SK-N-SH treated with all-trans-retinoic acid at 6 μM for 48 hours (cell line): ENCODE data around the gene HMGB2.

Experiments
- ATAC-seq: fragments of 200-7000 bp; cut with Tn5 transposase; 3 replicates; pipeline ENCODE4 v1.9.1; 2020; ENCODE audit warnings: mild to moderate bottlenecking, moderate library complexity
- BACH2 ChIP-seq: fragments of 250-450 bp; sonication (Bioruptor Pico); IDR thresholded peaks from 2 replicates; pipeline ENCODE4 v1.9.0; 2021; ENCODE audit warnings: mild to moderate bottlenecking, borderline replicate concordance
- CSDC2 ChIP-seq: fragments of 250-450 bp; sonication (Bioruptor Pico); IDR thresholded peaks from 2 replicates; pipeline ENCODE4 v1.5.0; 2020; ENCODE audit warnings: mild to moderate bottlenecking, moderate library complexity
- ESRRG ChIP-seq: fragments of 250-450 bp; sonication (Bioruptor Pico); IDR thresholded peaks from 2 replicates; pipeline ENCODE4 v1.6.1; 2021; ENCODE audit warnings: mild to moderate bottlenecking
- GLIS3 ChIP-seq: fragments of 250-450 bp; sonication (Bioruptor Pico); IDR thresholded peaks from 2 replicates; pipeline ENCODE4 v1.5.0; 2020; ENCODE audit warnings: mild to moderate bottlenecking, moderate library complexity
- OSR1 ChIP-seq: fragments of 250-450 bp; sonication (Bioruptor Pico); IDR thresholded peaks from 2 replicates; pipeline ENCODE4 v1.8.0; 2022; ENCODE audit warnings: moderate library complexity, mild to moderate bottlenecking, inconsistent platforms
- POU6F1 ChIP-seq: fragments of 250-450 bp; sonication (Bioruptor Pico); IDR thresholded peaks from 2 replicates; pipeline ENCODE4 v1.8.0; 2021; ENCODE audit warnings: low read depth, mild to moderate bottlenecking, moderate library complexity, borderline replicate concordance
- PPARA ChIP-seq: fragments of 250-450 bp; sonication (Bioruptor Pico); IDR thresholded peaks from 2 replicates; pipeline ENCODE4 v1.5.0; 2020; ENCODE audit warnings: mild to moderate bottlenecking, borderline replicate concordance
- SNAI2 ChIP-seq: fragments of 250-450 bp; sonication (Bioruptor Pico); IDR thresholded peaks from 2 replicates; pipeline ENCODE4 v1.5.0; 2020; ENCODE audit warnings: mild to moderate bottlenecking, moderate library complexity
- TCF4 ChIP-seq: fragments of 250-450 bp; sonication (Bioruptor Pico); IDR thresholded peaks from 2 replicates; pipeline ENCODE4 v1.8.0; 2021; ENCODE audit warnings: mild to moderate bottlenecking, moderate library complexity, borderline replicate concordance
- TOX ChIP-seq: fragments of 250-450 bp; sonication (Bioruptor Pico); IDR thresholded peaks from 2 replicates; pipeline ENCODE4 v1.8.0; 2021; ENCODE audit warnings: mild to moderate bottlenecking, moderate library complexity, borderline replicate concordance
- ZC3H10 ChIP-seq: fragments of 250-450 bp; sonication (Bioruptor Pico); IDR thresholded peaks from 2 replicates; pipeline ENCODE4 v1.5.1; 2021; ENCODE audit warnings: mild to moderate bottlenecking, moderate library complexity
- ZFP3 ChIP-seq: fragments of 250-450 bp; sonication (Bioruptor Pico); IDR thresholded peaks from 2 replicates; pipeline ENCODE4 v1.5.0; 2020; ENCODE audit warnings: mild to moderate bottlenecking, moderate library complexity
- ZNF565 ChIP-seq: fragments of 450-650 bp; formaldehyde crosslinking; conservative IDR thresholded peaks from 2 replicates; pipeline ENCODE4 v1.5.0; 2020; ENCODE audit warnings: low read depth, mild to moderate bottlenecking, moderate library complexity
- ZNF70 ChIP-seq: fragments of 450-650 bp; formaldehyde crosslinking; IDR thresholded peaks from 2 replicates; pipeline ENCODE4 v1.5.0; 2020; ENCODE audit warnings: mild to moderate bottlenecking, moderate library complexity
- ZNF8 ChIP-seq: fragments of 450-650 bp; formaldehyde crosslinking; IDR thresholded peaks from 2 replicates; pipeline ENCODE4 v1.5.0; 2020; ENCODE audit warnings: mild to moderate bottlenecking, moderate library complexity
- TF ChIP-seq, protein P1 (sequence below): fragments of 250-450 bp; sonication (Bioruptor Pico); IDR thresholded peaks from 2 replicates; pipeline ENCODE4 v1.8.0; 2020; ENCODE audit warnings: mild to moderate bottlenecking, moderate library complexity, borderline replicate concordance
- TF ChIP-seq, protein P2 (sequence below): fragments of 250-450 bp; sonication (Bioruptor Pico); IDR thresholded peaks from 2 replicates; pipeline ENCODE4 v1.5.0; 2020; ENCODE audit warnings: mild to moderate bottlenecking, moderate library complexity
- TF ChIP-seq, protein P3 (sequence below): fragments of 250-450 bp; sonication (Bioruptor Pico); IDR thresholded peaks from 2 replicates; pipeline ENCODE4 v1.5.1; 2020; ENCODE audit warnings: low read depth, mild to moderate bottlenecking, moderate library complexity
- TF ChIP-seq, protein P4 (sequence below): fragments of 250-450 bp; sonication (Bioruptor Pico); IDR thresholded peaks from 2 replicates; pipeline ENCODE4 v1.5.1; 2021; ENCODE audit warnings: mild to moderate bottlenecking, moderate library complexity

Gene HMGB2

DNA sequence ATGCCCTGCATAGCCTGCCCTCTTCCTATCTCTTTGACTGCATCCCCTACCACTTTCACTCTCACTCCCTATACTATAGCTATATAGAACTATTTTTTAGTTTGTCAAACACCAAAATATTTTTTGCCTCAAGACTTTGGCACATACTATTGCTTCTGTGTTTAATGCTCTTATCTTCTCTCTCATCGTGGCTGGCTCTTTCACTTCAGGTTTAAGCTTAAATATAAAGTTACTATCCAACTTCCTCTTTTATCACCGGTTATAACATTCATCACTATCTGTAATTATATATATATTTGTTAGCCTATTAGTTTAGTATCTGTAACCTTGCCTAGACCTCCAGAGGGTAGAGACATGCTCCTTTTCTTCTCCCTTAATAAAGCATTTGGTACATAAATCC, 11.5 kb upstream of the HMGB2 start:
- no peak for ATAC-seq
- no peak for TF ChIP-seq CSDC2 (CRISPR knock-in tag)
- no peak for TF ChIP-seq POU6F1
- TF ChIP-seq ESRRG, result no peak
- no peak for TF ChIP-seq SNAI2 (CRISPR knock-in tag)
- no peak for TF ChIP-seq ZFP3 (CRISPR knock-in tag)
- no peak for TF ChIP-seq TOX (CRISPR knock-in tag)
- TF ChIP-seq, protein P1, sequence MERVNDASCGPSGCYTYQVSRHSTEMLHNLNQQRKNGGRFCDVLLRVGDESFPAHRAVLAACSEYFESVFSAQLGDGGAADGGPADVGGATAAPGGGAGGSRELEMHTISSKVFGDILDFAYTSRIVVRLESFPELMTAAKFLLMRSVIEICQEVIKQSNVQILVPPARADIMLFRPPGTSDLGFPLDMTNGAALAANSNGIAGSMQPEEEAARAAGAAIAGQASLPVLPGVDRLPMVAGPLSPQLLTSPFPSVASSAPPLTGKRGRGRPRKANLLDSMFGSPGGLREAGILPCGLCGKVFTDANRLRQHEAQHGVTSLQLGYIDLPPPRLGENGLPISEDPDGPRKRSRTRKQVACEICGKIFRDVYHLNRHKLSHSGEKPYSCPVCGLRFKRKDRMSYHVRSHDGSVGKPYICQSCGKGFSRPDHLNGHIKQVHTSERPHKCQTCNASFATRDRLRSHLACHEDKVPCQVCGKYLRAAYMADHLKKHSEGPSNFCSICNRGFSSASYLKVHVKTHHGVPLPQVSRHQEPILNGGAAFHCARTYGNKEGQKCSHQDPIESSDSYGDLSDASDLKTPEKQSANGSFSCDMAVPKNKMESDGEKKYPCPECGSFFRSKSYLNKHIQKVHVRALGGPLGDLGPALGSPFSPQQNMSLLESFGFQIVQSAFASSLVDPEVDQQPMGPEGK (CRISPR knock-in tag), result no peak
- no peak for TF ChIP-seq PPARA (CRISPR knock-in tag)

DNA sequence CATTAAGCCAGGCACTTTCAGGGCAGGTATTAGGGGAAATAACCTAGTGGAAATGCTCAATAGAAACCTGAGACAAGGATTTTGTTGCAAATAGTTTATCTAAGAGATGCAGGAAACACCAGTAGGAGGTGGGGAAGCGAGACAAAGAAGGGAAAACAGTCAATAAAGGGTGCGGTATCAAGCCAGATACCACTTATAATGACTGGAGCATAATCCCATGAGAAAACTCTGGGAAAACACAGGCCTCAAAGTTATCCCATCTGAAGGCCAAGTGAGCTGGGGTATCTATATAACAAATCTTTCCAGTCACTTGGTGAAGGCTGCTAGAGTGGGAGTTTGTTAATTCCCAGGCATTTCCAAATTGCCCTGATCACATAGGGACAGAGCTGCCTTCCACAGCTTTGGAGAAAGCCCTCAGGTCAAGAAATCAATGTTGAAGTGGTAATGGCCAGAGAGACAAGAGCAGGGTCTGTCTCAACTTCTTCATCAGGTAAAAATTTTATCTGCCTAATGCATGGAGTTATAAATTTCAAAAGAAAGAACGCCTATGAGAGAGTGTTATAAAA, 9.8 kb upstream of the HMGB2 start:
- TF ChIP-seq CSDC2 (CRISPR knock-in tag), result no peak
- TF ChIP-seq, protein P2, sequence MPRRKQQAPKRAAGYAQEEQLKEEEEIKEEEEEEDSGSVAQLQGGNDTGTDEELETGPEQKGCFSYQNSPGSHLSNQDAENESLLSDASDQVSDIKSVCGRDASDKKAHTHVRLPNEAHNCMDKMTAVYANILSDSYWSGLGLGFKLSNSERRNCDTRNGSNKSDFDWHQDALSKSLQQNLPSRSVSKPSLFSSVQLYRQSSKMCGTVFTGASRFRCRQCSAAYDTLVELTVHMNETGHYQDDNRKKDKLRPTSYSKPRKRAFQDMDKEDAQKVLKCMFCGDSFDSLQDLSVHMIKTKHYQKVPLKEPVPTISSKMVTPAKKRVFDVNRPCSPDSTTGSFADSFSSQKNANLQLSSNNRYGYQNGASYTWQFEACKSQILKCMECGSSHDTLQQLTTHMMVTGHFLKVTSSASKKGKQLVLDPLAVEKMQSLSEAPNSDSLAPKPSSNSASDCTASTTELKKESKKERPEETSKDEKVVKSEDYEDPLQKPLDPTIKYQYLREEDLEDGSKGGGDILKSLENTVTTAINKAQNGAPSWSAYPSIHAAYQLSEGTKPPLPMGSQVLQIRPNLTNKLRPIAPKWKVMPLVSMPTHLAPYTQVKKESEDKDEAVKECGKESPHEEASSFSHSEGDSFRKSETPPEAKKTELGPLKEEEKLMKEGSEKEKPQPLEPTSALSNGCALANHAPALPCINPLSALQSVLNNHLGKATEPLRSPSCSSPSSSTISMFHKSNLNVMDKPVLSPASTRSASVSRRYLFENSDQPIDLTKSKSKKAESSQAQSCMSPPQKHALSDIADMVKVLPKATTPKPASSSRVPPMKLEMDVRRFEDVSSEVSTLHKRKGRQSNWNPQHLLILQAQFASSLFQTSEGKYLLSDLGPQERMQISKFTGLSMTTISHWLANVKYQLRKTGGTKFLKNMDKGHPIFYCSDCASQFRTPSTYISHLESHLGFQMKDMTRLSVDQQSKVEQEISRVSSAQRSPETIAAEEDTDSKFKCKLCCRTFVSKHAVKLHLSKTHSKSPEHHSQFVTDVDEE (CRISPR knock-in tag), result no peak
- TF ChIP-seq, protein P3, sequence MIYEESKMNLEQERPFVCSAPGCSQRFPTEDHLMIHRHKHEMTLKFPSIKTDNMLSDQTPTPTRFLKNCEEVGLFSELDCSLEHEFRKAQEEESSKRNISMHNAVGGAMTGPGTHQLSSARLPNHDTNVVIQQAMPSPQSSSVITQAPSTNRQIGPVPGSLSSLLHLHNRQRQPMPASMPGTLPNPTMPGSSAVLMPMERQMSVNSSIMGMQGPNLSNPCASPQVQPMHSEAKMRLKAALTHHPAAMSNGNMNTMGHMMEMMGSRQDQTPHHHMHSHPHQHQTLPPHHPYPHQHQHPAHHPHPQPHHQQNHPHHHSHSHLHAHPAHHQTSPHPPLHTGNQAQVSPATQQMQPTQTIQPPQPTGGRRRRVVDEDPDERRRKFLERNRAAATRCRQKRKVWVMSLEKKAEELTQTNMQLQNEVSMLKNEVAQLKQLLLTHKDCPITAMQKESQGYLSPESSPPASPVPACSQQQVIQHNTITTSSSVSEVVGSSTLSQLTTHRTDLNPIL (CRISPR knock-in tag), result no peak
- no peak for TF ChIP-seq ZNF70 (CRISPR knock-in tag)
- no peak for TF ChIP-seq OSR1 (CRISPR knock-in tag)
- TF ChIP-seq SNAI2 (CRISPR knock-in tag), result no peak
- TF ChIP-seq, protein P4, sequence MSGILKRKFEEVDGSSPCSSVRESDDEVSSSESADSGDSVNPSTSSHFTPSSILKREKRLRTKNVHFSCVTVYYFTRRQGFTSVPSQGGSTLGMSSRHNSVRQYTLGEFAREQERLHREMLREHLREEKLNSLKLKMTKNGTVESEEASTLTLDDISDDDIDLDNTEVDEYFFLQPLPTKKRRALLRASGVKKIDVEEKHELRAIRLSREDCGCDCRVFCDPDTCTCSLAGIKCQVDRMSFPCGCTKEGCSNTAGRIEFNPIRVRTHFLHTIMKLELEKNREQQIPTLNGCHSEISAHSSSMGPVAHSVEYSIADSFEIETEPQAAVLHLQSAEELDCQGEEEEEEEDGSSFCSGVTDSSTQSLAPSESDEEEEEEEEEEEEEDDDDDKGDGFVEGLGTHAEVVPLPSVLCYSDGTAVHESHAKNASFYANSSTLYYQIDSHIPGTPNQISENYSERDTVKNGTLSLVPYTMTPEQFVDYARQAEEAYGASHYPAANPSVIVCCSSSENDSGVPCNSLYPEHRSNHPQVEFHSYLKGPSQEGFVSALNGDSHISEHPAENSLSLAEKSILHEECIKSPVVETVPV (CRISPR knock-in tag), result no peak
- TF ChIP-seq GLIS3, result no peak
- TF ChIP-seq ZNF8 (CRISPR knock-in tag), result no peak
- TF ChIP-seq BACH2, result no peak
- TF ChIP-seq, protein P1 (CRISPR knock-in tag), result no peak
- TF ChIP-seq ZC3H10, result no peak
- TF ChIP-seq ZNF565 (CRISPR knock-in tag), result no peak
- TF ChIP-seq TCF4, result no peak
- no peak for TF ChIP-seq POU6F1
- ATAC-seq, result no peak
